Uterine smooth muscle cell (primary cell): ENCODE results near the gene POLD2. TPM values are rescaled to one million over a fixed set of nuclear protein-coding genes. Genes with fewer than 3 reads are reported as not detected.

Experiments
- total RNA-seq: library from RNA; depleted of rRNA; stranded (reverse); fragments of >200 nt; gene quantifications from 2 replicates; pipeline ENCODE4 v1.2.3, GENCODE V29; 2014

POLD2 gene
- 95.3 and 141 TPM in 2 replicates for total RNA-seq

GRCh38 chr7:44123190-44124003, at the start of gene POLD2:
Gene POLD2, minus strand, starts transcription at chr7:44123548. Its CDS starts 1,495 bp downstream, at chr7:44122053.

GRCh38 chr7:44141221-44141850, 18.0 kb upstream of the POLD2 start, which contains the start of gene MYL7:
Gene MYL7, minus strand, starts transcription at chr7:44141332. Its CDS starts 27 bp downstream, at chr7:44141305.

GRCh38 chr7:44103923-44104859, 19.2 kb downstream of the POLD2 start, which contains the start of gene AEBP1:
Gene AEBP1, plus strand, starts transcription at chr7:44104345. Its CDS starts 321 bp downstream, at chr7:44104666.

GRCh38 chr7:44065431-44066110, 57.8 kb downstream of the POLD2 start, which contains the start of gene PGAM2:
Gene PGAM2, minus strand, starts transcription at chr7:44065567. Its CDS starts 38 bp downstream, at chr7:44065529.

Other genes starting within 250 kb of the POLD2 start
- 35.0 and 38.2 TPM in 2 replicates for gene URGCP, start 217.0 kb downstream of the POLD2 start, total RNA-seq
- 4.8 and 5.5 TPM in 2 replicates for gene UBE2D4, start 197.1 kb downstream of the POLD2 start, total RNA-seq
- not detected in 2 replicates for gene SPDYE1, start 125.7 kb downstream of the POLD2 start, total RNA-seq
- gene DBNL, start 78.8 kb downstream of the POLD2 start, total RNA-seq, result 160 and 204 TPM in 2 replicates
- gene PGAM2, start 58.0 kb downstream of the POLD2 start, total RNA-seq, result 0.33 and 0.37 TPM in 2 replicates
- gene POLM, start 41.0 kb downstream of the POLD2 start, total RNA-seq, result 16.9 and 23.5 TPM in 2 replicates
- 62.5 and 165 TPM in 2 replicates for gene AEBP1, start 19.2 kb downstream of the POLD2 start, total RNA-seq
- gene MYL7, start 17.8 kb upstream of the POLD2 start, total RNA-seq, result not detected in 2 replicates
- 0.55 and 0.62 TPM in 2 replicates for gene GCK, start 65.9 kb upstream of the POLD2 start, total RNA-seq
- gene YKT6, start 77.4 kb upstream of the POLD2 start, total RNA-seq, result 75.2 and 120 TPM in 2 replicates
- under 0.01 TPM in 1 of 2 replicates, not detected in the other for gene CAMK2B, start 202.0 kb upstream of the POLD2 start, total RNA-seq